Sigmoid colon (tissue), 7 donors: Measurements from ENCODE around the gene PI4KA. TPM values are rescaled to one million over a fixed set of nuclear protein-coding genes. Genes with fewer than 3 reads are reported as not detected.
A peak's percentile ranks its signal among the peaks of the same experiment; 100 is the strongest.

ENCODE experiments used
- DNase-seq: peaks from one replicate; pipeline ENCODE4 v3.0.0-alpha.2; 2019
- H3K27ac ChIP-seq, 4 donors: fragments of 200-600 bp; sonication (generic); one replicate each; pipeline ENCODE4 v1.5.1; 2016 to 2019; ENCODE audit warnings: mild to moderate bottlenecking in 1 of 4
- H3K27me3 ChIP-seq, 3 donors: fragments of 200-600 bp; sonication (generic); one replicate each; pipeline ENCODE4 v1.5.1; 2019; ENCODE audit warnings: mild to moderate bottlenecking in 1 of 3
- H3K36me3 ChIP-seq, 4 donors: fragments of 200-600 bp; sonication (generic); one replicate each; pipeline ENCODE4 v1.5.1; 2016 to 2019
- H3K4me1 ChIP-seq, 4 donors: fragments of 200-600 bp; sonication (generic); one replicate each; pipeline ENCODE4 v1.5.1; 2017 to 2019
- H3K4me3 ChIP-seq, 4 donors: fragments of 200-600 bp; sonication (generic); one replicate each; pipeline ENCODE4 v1.5.1; 2017 to 2019; ENCODE audit warnings: mild to moderate bottlenecking in 2 of 4, moderate library complexity in 1 of 4
- H3K9me3 ChIP-seq, 4 donors: fragments of 200-600 bp in 3 of 4; sonication (generic) in 3 of 4; one replicate each; pipeline versions ENCODE4 v1.5.1 to v1.6.1; 2013 to 2019
- CTCF ChIP-seq, 4 experiments: fragments of 450-650 bp in 3 of 4; fragments of 200-600 bp in 1 of 4; IDR thresholded peaks; one replicate each; pipeline ENCODE4 v1.5.1; 2016 to 2019; ENCODE audit warnings: antibody characterized with exemption in 4 of 4, mild to moderate bottlenecking in 3 of 4, moderate library complexity in 2 of 4
- EP300 ChIP-seq, 4 donors: sonication (generic); formaldehyde crosslinking; IDR thresholded peaks; one replicate each; pipeline ENCODE4 v1.6.1; 2017; ENCODE audit warnings: antibody characterized with exemption in 4 of 4
- POLR2A ChIP-seq, 2 donors: fragments of 450-650 bp; IDR thresholded peaks; one replicate each; pipeline ENCODE4 v1.6.1; 2016; ENCODE audit warnings: antibody characterized with exemption in 2 of 2, mild to moderate bottlenecking in 2 of 2, moderate library complexity in 2 of 2
- POLR2AphosphoS5 ChIP-seq, 4 donors: sonication (generic); formaldehyde crosslinking; IDR thresholded peaks; one replicate each; pipeline ENCODE4 v1.6.1; 2017; ENCODE audit warnings: antibody characterized with exemption in 4 of 4
- WGBS, 2 donors: extraction: QIAGEN DNeasy Blood & Tissue Kit; methylation state at CpG; one replicate each; pipeline ENCODE4 v1.1.7; 2013; 5-methylcytosine and 5-hydroxymethylcytosine counted together
- intact Hi-C: fragments of 100-400 bp; cut with DNase I; formaldehyde crosslinking; loops from one replicate; pipeline ENCODE4 v1.15.1; 2023
- polyA plus RNA-seq, 3 donors: library from polyadenylated mRNA; stranded (reverse); fragments of 200-250 nt; gene quantifications; one replicate each; pipeline ENCODE4 v1.2.3, GENCODE V29; 2013
- total RNA-seq, 4 donors: library from RNA; depleted of rRNA; stranded (reverse); fragments of >200 nt; gene quantifications; one replicate each; pipeline ENCODE4 v1.1.0, GENCODE V29; 2016
- donor health status: healthy with polysubstance abuse.
- donor health status: Bipolar disorder and iron deficiency.
- donor health status: healthy.

PI4KA gene
- total and polyA plus RNA-seq, 7 donors = 26.1 to 137 (median 63.5) TPM

DNA sequence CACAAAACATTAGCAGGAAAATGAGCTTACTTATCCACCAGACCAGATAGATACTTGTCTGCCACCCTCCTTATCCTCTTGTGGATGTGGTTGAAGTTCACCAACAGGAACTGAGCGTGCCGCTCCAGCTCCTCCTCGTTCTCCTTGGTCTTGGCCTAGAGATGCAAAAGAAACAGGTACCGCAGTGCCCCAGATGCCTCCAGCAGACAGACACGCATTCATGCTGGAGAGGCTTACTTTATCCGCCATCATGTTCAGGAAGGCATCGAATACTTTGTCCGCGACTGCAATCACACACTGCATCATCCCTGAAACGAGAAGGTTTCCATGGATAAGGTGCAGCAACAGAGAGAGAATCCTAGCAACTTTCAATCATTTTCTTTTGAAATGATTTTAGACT, 105.7 kb downstream of the PI4KA start:
- no peak for TF ChIP-seq POLR2A (IDR thresholded peaks at IDR 0.05)
- no peak for TF ChIP-seq POLR2AphosphoS5 (IDR thresholded peaks at IDR 0.05)
- no peak for TF ChIP-seq CTCF (IDR thresholded peaks at IDR 0.05)
- no peak for TF ChIP-seq EP300 (IDR thresholded peaks at IDR 0.05)
- Histone ChIP-seq H3K27ac (no peak overlapping the region), H3K36me3 (peaks cover 5 to 52% (median 20%) of the 10 kb centered on the region in 4 donors), H3K9me3 (no peaks in the 10 kb centered on the region), H3K4me1 (peaks cover 0 to 36% (median 27%) of the 10 kb centered on the region in 4 donors), H3K4me3 (no peak overlapping the region), H3K27me3 (no peaks in the 10 kb centered on the region)
- 96 to 97% methylated on average over 10 of the region's 10 CpGs for WGBS, 2 donors
- DNase-seq = no peak
- intact Hi-C loops = no loop called here

- no peaks in the 10 kb centered on the region for H3K9me3 ChIP-seq
- DNase-seq = no peak
- no peak overlapping the region for H3K4me3 ChIP-seq
- no peak for TF ChIP-seq POLR2AphosphoS5 (IDR thresholded peaks at IDR 0.05)
- TF ChIP-seq EP300 (IDR thresholded peaks at IDR 0.05) = no peak
- TF ChIP-seq POLR2A (IDR thresholded peaks at IDR 0.05) = no peak
- no peak for TF ChIP-seq CTCF (IDR thresholded peaks at IDR 0.05)
- H3K4me1 ChIP-seq = peaks cover 0 to 36% (median 27%) of the 10 kb centered on the region in 4 donors
- WGBS, 2 donors = 94 to 98% methylated on average over 7 of the region's 7 CpGs
- H3K27ac ChIP-seq = no peak overlapping the region
- no peaks in the 10 kb centered on the region for H3K27me3 ChIP-seq
- intact Hi-C loops = no loop called here
- H3K36me3 ChIP-seq = peaks cover 5 to 52% (median 24%) of the 10 kb centered on the region in 4 donors
Observed at GRCh38 chr22:20752104-20752741, 106.4 kb downstream of the PI4KA start.

DNA sequence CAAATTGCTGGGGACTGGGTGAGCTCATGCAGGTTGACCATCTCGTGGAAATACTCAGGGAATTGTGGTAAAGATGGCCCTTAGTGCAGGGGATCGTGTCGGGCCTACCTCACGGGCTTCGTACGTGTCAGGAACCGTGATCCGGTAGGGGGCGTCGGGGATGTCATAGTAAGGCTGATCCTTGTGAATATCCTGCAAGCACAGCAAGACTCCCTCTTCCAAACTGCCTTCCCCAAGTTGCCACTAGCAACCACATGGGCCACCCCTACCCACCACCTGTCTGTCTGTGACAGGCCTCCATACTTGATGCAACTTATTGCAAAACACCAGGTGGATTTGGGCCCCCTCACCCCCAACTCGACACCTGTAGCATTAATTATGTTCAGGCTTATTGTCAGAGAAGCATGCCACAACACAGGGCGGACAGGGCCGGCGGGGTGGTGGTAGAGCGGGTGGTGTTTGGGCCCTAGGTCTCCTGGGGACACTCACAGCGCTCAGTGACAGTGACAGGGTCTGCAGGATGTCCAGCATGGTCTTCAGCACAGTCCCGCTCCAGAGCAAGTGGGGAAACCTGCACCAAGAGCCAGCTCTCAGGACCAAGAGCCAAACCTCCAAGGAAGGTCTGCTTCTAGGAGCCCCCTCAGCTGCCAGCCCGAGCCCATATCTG, 107.3 kb downstream of the PI4KA start:
- no peak for TF ChIP-seq POLR2AphosphoS5 (IDR thresholded peaks at IDR 0.05)
- TF ChIP-seq EP300 (IDR thresholded peaks at IDR 0.05) = no peak
- TF ChIP-seq CTCF (IDR thresholded peaks at IDR 0.05) = no peak
- TF ChIP-seq POLR2A (IDR thresholded peaks at IDR 0.05) = no peak
- no peak overlapping the region for H3K4me3 ChIP-seq
- no peaks in the 10 kb centered on the region for H3K9me3 ChIP-seq
- intact Hi-C loops = no loop called here
- H3K27me3 ChIP-seq = no peaks in the 10 kb centered on the region
- H3K27ac ChIP-seq = peak overlapping the region in 3 of 4 donors; percentile 23 to 29 (median 28)
- WGBS, 2 donors = 94 to 96% methylated on average over 18 of the region's 18 CpGs
- H3K36me3 ChIP-seq = peaks cover 11 to 52% (median 32%) of the 10 kb centered on the region in 4 donors
- no peak for DNase-seq
- peaks cover 0 to 36% (median 27%) of the 10 kb centered on the region in 4 donors for H3K4me1 ChIP-seq

DNA sequence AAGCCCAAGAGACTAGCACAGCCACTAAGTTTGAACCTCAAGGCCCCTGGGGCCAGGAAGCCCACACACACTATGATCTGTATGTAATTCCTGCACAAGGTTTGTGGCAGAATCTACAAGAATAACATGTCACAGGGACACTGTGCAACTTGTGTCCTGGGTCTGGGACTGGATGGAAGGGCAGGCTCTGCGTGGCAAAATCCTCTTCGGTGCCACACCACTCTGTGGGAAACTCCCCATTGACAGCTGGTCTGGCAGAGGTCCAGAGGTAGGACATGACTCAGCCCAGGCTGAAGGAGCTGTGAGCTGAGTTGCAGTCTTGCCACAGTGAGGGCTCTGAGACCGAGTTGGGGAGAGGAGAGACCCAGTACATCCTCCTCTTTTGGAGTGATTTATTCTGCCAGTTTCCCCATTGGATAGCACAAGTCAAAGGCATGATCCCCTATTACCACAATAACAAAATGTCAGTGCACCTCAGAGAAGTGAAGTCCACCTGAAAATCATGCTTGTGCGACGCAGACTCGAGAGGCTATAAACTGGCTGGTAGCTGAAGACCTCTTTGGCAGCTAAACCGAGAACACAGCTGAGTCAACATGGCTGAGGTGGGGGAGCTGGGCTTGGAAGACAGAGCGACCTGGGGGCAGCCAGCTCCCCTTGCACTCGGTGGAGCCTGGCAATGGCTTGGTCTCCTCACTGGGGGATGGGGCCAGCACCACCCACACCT, 108.0 kb downstream of the PI4KA start:
- Histone ChIP-seq H3K4me3 (no peak overlapping the region), H3K27me3 (no peaks in the 10 kb centered on the region), H3K4me1 (peaks cover 0 to 36% (median 27%) of the 10 kb centered on the region in 4 donors), H3K27ac (peak overlapping the region in 3 of 4 donors; percentile 23 to 29 (median 28)), H3K36me3 (peaks cover 13 to 57% (median 33%) of the 10 kb centered on the region in 4 donors), H3K9me3 (no peaks in the 10 kb centered on the region)
- WGBS, 2 donors = 61 to 66% methylated on average over 9 of the region's 9 CpGs
- intact Hi-C loops = no loop called here
- DNase-seq = peak; percentile 77
- TF ChIP-seq POLR2AphosphoS5 (IDR thresholded peaks at IDR 0.05) (peak in 1 of 4 donors; percentile 10), POLR2A (IDR thresholded peaks at IDR 0.05) (no peak)

DNA sequence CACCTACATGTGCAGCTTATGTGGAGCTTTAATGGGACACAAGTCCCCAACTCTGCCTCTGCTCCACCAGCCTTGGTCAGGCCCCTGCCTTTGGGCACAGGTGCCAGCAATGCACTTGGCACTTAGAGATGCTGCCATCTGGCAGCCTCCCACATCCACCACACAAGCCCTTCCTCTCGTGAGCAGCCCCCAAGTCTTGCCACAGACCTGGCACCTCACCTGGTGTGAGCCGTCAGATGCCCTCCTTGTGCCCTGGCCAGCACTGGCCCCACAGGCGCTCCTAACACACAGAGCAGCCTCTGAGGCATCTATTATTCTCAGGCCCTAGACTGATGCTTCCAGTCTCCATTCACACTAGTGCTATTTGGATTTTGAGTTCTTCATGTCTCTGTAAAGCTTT, 109.2 kb downstream of the PI4KA start:
- DNase-seq = no peak
- TF ChIP-seq CTCF (IDR thresholded peaks at IDR 0.05) (no peak), EP300 (IDR thresholded peaks at IDR 0.05) (no peak)
- Histone ChIP-seq H3K36me3 (peaks cover 13 to 60% (median 36%) of the 10 kb centered on the region in 4 donors), H3K27me3 (no peaks in the 10 kb centered on the region), H3K27ac (peak overlapping the region; percentile 10 to 43 (median 40)), H3K9me3 (no peaks in the 10 kb centered on the region), H3K4me3 (no peak overlapping the region), H3K4me1 (peaks cover 0 to 36% (median 27%) of the 10 kb centered on the region in 4 donors)
- intact Hi-C loops = no loop called here
- WGBS, 2 donors = 83 to 94% methylated on average over 3 of the region's 3 CpGs
